ENCODE data around the gene SMAGP.

SMAGP gene

GRCh38 chr12:51217133-51217967, 52.9 kb downstream of the SMAGP start:
- Histone ChIP-seq H3K36me3 (no peaks in the 10 kb centered on the region; the same call in 1 of the 2 replicates), H3K9me3 (ENCODE audit: severe bottlenecking) (no peaks in the 10 kb centered on the region), H3K27ac (peak overlapping the region; percentile 92), H3K4me3 (ENCODE audit: low read depth, low read length) (peak overlapping the region; percentile 86), H3K27me3 (ENCODE audit: insufficient read depth, low read depth, severe bottlenecking) (no peaks in the 10 kb centered on the region)
- peak; percentile 72 for DNase-seq
- TF ChIP-seq, protein P1, sequence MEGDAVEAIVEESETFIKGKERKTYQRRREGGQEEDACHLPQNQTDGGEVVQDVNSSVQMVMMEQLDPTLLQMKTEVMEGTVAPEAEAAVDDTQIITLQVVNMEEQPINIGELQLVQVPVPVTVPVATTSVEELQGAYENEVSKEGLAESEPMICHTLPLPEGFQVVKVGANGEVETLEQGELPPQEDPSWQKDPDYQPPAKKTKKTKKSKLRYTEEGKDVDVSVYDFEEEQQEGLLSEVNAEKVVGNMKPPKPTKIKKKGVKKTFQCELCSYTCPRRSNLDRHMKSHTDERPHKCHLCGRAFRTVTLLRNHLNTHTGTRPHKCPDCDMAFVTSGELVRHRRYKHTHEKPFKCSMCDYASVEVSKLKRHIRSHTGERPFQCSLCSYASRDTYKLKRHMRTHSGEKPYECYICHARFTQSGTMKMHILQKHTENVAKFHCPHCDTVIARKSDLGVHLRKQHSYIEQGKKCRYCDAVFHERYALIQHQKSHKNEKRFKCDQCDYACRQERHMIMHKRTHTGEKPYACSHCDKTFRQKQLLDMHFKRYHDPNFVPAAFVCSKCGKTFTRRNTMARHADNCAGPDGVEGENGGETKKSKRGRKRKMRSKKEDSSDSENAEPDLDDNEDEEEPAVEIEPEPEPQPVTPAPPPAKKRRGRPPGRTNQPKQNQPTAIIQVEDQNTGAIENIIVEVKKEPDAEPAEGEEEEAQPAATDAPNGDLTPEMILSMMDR (IDR thresholded peaks at IDR 0.05; ENCODE audit: low read depth, low read length) = peak; percentile 44

GRCh38 chr12:51216642-51217041, 53.6 kb downstream of the SMAGP start:
- Histone ChIP-seq H3K36me3 (no peaks in the 10 kb centered on the region; the same call in 1 of the 2 replicates), H3K4me3 (ENCODE audit: low read depth, low read length) (peak overlapping the region; percentile 86), H3K27me3 (ENCODE audit: insufficient read depth, low read depth, severe bottlenecking) (no peaks in the 10 kb centered on the region), H3K27ac (peak overlapping the region; percentile 13), H3K9me3 (ENCODE audit: severe bottlenecking) (no peaks in the 10 kb centered on the region)
- DNase-seq = no peak
- TF ChIP-seq, protein P1 (IDR thresholded peaks at IDR 0.05; ENCODE audit: low read depth, low read length) = no peak

GRCh38 chr12:51214895-51215294, 55.3 kb downstream of the SMAGP start:
- DNase-seq = no peak
- Histone ChIP-seq H3K27me3 (ENCODE audit: insufficient read depth, low read depth, severe bottlenecking) (no peaks in the 10 kb centered on the region), H3K36me3 (peaks cover 2% of the 10 kb centered on the region), H3K27ac (no peak overlapping the region), H3K9me3 (ENCODE audit: severe bottlenecking) (no peaks in the 10 kb centered on the region), H3K4me3 (ENCODE audit: low read depth, low read length) (no peak overlapping the region)
- TF ChIP-seq, protein P1 (IDR thresholded peaks at IDR 0.05; ENCODE audit: low read depth, low read length) = no peak

DNA sequence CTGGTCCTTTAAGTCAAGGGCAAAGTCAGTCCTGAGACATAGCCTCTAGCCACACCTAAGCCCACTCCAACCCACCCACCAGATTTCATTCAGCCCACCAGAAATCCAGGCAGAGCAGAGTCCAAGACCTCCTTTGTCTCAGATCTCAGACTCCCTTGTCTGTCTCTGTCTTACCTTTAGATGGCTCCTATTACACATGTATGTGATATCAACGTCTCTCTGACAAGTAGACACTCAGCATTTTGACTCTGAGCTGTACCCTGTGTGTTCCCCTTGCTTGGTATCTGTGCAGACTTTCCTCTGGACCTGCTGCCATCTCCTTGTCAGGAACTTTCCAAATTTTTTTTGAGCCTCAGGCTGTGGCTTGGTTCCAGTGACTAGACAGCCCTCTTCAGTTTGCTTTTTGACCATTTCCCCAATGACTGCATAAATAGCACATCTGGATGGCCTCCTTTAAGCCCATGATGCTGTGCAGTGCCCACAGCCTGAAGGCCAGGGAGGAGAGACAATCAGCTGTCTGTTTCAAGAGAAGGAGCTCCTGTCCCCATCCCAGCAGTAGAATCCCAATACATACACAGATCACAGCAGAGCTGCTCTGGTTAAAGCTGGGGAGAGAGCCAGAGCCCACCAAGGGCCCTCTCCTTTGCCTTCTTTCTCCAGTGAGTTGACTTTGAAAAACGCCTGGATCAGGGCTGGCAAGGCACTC, 59.4 kb downstream of the SMAGP start:
- DNase-seq = no peak
- Histone ChIP-seq H3K4me3 (ENCODE audit: low read depth, low read length) (no peak overlapping the region), H3K27me3 (ENCODE audit: insufficient read depth, low read depth, severe bottlenecking) (no peaks in the 10 kb centered on the region), H3K9me3 (ENCODE audit: severe bottlenecking) (no peaks in the 10 kb centered on the region), H3K27ac (no peak overlapping the region), H3K36me3 (peaks cover 2% of the 10 kb centered on the region)
- TF ChIP-seq, protein P1 (IDR thresholded peaks at IDR 0.05; ENCODE audit: low read depth, low read length) = no peak

DNA sequence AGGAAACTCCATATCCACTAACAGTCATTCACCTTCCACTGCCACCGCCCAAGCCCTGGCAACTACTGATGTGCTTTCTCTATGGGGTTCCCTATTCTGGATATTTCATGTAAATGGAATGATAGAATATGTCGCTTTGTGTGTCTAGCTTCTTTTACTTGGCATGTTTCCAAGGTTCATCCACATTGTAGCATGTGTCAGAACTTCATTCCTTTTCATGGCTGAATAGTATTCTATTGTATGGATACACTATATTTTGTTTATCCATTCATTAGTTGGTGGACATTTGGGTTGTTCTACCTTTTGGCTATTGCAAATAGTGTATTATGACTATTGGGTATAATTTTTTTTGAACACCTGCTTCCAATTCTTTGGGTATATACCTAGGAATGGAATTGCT, 61.0 kb downstream of the SMAGP start:
- TF ChIP-seq, protein P1 (IDR thresholded peaks at IDR 0.05; ENCODE audit: low read depth, low read length) = no peak
- no peak overlapping the region for H3K27ac ChIP-seq
- peaks cover 2% of the 10 kb centered on the region for H3K36me3 ChIP-seq
- DNase-seq = no peak
- H3K4me3 ChIP-seq (ENCODE audit: low read depth, low read length) = no peak overlapping the region
- no peaks in the 10 kb centered on the region for H3K9me3 ChIP-seq (ENCODE audit: severe bottlenecking)
- H3K27me3 ChIP-seq (ENCODE audit: insufficient read depth, low read depth, severe bottlenecking) = no peaks in the 10 kb centered on the region

Data from WERI-Rb-1 (cell line).